ENCODE measurements around the gene GABBR2. TPM values are rescaled to one million over a fixed set of nuclear protein-coding genes. Genes with fewer than 3 reads are reported as not detected.

The GABBR2 gene
- total and polyA plus RNA-seq, 9 of the 15 experiments (the other 6 are each of a cell fraction or from before 2014, with no cell fraction given), result 0.15 to 1.9 (median 0.32) TPM

- TF ChIP-seq SAFB (IDR thresholded peaks at IDR 0.05; ENCODE audit: borderline replicate concordance, low read depth, low read length), result no peak
- no peak for TF ChIP-seq TAL1 (IDR thresholded peaks at IDR 0.05)
- TF ChIP-seq E2F8 (IDR thresholded peaks at IDR 0.05; ENCODE audit: low read depth, partially characterized antibody), result no peak
- no peak for TF ChIP-seq BRF1 (IDR thresholded peaks at IDR 0.05; ENCODE audit: borderline replicate concordance, extremely low read depth, insufficient read length)
- TF ChIP-seq, protein P1, sequence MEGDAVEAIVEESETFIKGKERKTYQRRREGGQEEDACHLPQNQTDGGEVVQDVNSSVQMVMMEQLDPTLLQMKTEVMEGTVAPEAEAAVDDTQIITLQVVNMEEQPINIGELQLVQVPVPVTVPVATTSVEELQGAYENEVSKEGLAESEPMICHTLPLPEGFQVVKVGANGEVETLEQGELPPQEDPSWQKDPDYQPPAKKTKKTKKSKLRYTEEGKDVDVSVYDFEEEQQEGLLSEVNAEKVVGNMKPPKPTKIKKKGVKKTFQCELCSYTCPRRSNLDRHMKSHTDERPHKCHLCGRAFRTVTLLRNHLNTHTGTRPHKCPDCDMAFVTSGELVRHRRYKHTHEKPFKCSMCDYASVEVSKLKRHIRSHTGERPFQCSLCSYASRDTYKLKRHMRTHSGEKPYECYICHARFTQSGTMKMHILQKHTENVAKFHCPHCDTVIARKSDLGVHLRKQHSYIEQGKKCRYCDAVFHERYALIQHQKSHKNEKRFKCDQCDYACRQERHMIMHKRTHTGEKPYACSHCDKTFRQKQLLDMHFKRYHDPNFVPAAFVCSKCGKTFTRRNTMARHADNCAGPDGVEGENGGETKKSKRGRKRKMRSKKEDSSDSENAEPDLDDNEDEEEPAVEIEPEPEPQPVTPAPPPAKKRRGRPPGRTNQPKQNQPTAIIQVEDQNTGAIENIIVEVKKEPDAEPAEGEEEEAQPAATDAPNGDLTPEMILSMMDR (IDR thresholded peaks at IDR 0.05 in 2 of 3, conservative IDR thresholded peaks at IDR 0.05 in 1 of 3; ENCODE audit: insufficient read depth in 2 of 3, low read depth in 1 of 3, low read length in 3 of 3), result peak; percentile 69 to 80 (median 74)
- TF ChIP-seq USF1 (CRISPR knock-in tag; IDR thresholded peaks at IDR 0.05), result no peak
- no peak for TF ChIP-seq SMAD1 (IDR thresholded peaks at IDR 0.05; ENCODE audit: low read depth, low read length, partially characterized antibody)
- TF ChIP-seq EP300 (IDR thresholded peaks at IDR 0.05; ENCODE audit: low read length), result no peak
- TF ChIP-seq GABPB1 (CRISPR knock-in tag; IDR thresholded peaks at IDR 0.05), result 0 out of 2 replicates have a peak, but pooled peaks have one; percentile 21
- TF ChIP-seq ZNF239 (CRISPR knock-in tag; IDR thresholded peaks at IDR 0.05), result no peak
- no peak for TF ChIP-seq ZNF778 (CRISPR knock-in tag; IDR thresholded peaks at IDR 0.05)
- TF ChIP-seq ZNF140 (CRISPR knock-in tag; IDR thresholded peaks at IDR 0.05), result no peak
- no peak for TF ChIP-seq XRCC3 (IDR thresholded peaks at IDR 0.05)
- no peak for TF ChIP-seq TRIM28 (IDR thresholded peaks at IDR 0.05)
- TF ChIP-seq SMARCB1 (IDR thresholded peaks at IDR 0.05; ENCODE audit: insufficient read length, low read depth), result no peak
- peak; percentile 27 to 29; a peak in 2 of 4 replicates for TF ChIP-seq KDM1A (IDR thresholded peaks at IDR 0.05)
- no peak for TF ChIP-seq CBX5 (IDR thresholded peaks at IDR 0.05; ENCODE audit: borderline replicate concordance, low read depth)
- 0 out of 2 replicates have a peak, but pooled peaks have one; percentile 22 for TF ChIP-seq MYNN (IDR thresholded peaks at IDR 0.05)
- TF ChIP-seq MYNN (CRISPR knock-in tag; IDR thresholded peaks at IDR 0.05), result no peak
- 0 out of 2 replicates have a peak, but pooled peaks have one; percentile 41 for TF ChIP-seq CC2D1A (IDR thresholded peaks at IDR 0.05)
- TF ChIP-seq SIX5 (IDR thresholded peaks at IDR 0.05; ENCODE audit: borderline replicate concordance in 1 of 2, insufficient read depth in 1 of 2, low read depth in 1 of 2, low read length in 2 of 2), result no peak
- TF ChIP-seq JUN (IDR thresholded peaks at IDR 0.05; ENCODE audit: borderline replicate concordance, low read depth, low read length), result no peak
- TF ChIP-seq JUN (CRISPR knock-in tag; IDR thresholded peaks at IDR 0.05; ENCODE audit: borderline replicate concordance), result no peak
- no peak for TF ChIP-seq ZNF24 (IDR thresholded peaks at IDR 0.05)
- TF ChIP-seq BRD9 (IDR thresholded peaks at IDR 0.05; ENCODE audit: low read depth, partially characterized antibody), result no peak
These were observed 1.3 kb downstream of the GABBR2 start (continued) for GRCh38 chr9:98707166-98708102.

Data from K562 (cell line).